Stimulated activated naive CD8-positive, alpha-beta T cell treated with anti-CD3 and anti-CD28 coated beads, Interleukin-15, amount 100 ng/mL, for 72 hours (primary cell): ENCODE data around the gene SBF2.
"Not testable (repeated sequence)": the region's sequence is repeated elsewhere in the genome, so short reads cannot be mapped to it uniquely, and the experiment has no call there.

ENCODE experiments used
- ATAC-seq: fragments of 150-1000 bp; cut with Tn5 transposase; 2 replicates; pipeline ENCODE4 v1.10.0; 2021; ENCODE audit warnings: mild to moderate bottlenecking, moderate library complexity
- DNase-seq, 2 donors: peaks; one replicate each; pipeline ENCODE4 v3.0.0; 2021 to 2022
- H3K27ac Mint-ChIP-seq, 2 donors: one replicate each; pipeline ENCODE4 v1.8.0; 2022; ENCODE audit warnings: mild to moderate bottlenecking in 2 of 2, mixed read lengths in 2 of 2, moderate library complexity in 2 of 2
- H3K27me3 Mint-ChIP-seq: one replicate; pipeline ENCODE4 v1.8.0; 2022; ENCODE audit warnings: mixed read lengths
- H3K4me1 Mint-ChIP-seq: one replicate; pipeline ENCODE4 v1.8.0; 2022; ENCODE audit warnings: mild to moderate bottlenecking, mixed read lengths
- H3K4me3 Mint-ChIP-seq, 2 donors: one replicate each; pipeline ENCODE4 v1.8.0; 2022; ENCODE audit warnings: mild to moderate bottlenecking in 2 of 2, mixed read lengths in 2 of 2, moderate library complexity in 1 of 2
- H3K9me3 Mint-ChIP-seq, 2 donors: one replicate each; pipeline ENCODE4 v1.8.0; 2022; ENCODE audit warnings: mixed read lengths in 2 of 2

SBF2 gene

GRCh38 chr11:9745411-9746211 lies 548.4 kb downstream of the SBF2 start:
- Mint-ChIP-seq H3K9me3 (no peaks in the 10 kb centered on the region), H3K27ac (no peak overlapping the region), H3K27me3 (no peaks in the 10 kb centered on the region), H3K4me1 (peaks cover 14% of the 10 kb centered on the region), H3K4me3 (no peak overlapping the region)
- no peak for DNase-seq
- no peak for ATAC-seq

- not testable (repeated sequence) for H3K27me3 Mint-ChIP-seq, DNase-seq, ATAC-seq, H3K27ac Mint-ChIP-seq, H3K4me3 Mint-ChIP-seq, H3K9me3 Mint-ChIP-seq
- peaks cover 10% of the 10 kb centered on the region for H3K4me1 Mint-ChIP-seq
Observed at GRCh38 chr11:9743512-9743911, 550.5 kb downstream of the SBF2 start.

DNA sequence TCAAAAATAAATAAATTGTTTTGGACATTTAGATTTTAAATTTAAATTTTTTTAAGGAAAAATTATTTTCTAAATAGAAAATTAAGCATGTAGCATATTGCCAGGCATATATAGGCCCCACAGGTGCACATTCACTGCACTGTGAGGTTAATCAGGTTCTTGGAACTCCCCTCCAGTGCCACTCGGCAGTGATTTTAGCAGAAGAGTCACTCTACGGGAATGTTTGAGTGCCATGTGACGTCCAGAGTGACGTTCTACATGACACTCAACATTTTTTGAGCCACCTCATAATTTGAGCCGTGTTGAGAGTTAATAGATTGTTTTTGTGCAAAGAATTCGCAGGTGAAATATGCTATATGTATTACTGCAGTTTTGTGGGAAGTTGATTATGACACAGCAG lies 552.8 kb downstream of the SBF2 start:
- no peak for DNase-seq

DNA sequence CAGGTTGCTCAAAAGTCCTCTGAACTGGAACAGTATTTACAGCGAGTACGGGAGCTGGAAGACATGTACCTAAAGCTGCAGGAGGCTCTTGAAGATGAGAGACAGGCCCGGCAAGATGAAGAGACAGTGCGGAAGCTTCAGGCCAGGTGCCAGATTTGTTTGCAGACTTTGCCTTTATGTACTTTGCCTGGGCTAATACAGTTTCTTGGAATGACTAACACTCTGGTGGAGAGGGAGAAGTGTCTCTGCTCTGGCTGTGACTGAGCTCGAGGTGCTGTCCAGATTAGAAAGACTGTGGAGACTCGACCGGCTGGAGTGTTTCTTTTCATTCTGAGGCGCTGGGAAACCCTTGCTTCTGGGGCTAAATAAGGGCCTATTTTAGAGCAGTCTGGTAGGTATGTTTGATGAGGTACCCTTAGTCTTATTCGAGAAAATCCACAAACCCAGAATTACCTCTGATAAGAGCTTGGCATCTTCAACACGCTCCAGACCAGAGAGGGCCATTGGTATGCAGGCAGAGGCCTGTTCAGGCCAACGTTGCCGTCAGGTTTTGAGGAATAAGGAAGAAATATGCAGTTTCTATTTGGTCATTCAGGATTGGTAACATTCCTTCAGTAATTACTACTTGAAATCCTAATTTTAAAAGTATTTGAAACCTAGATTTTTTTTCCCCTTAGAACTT lies 553.7 kb downstream of the SBF2 start:
- no peak for ATAC-seq
- H3K4me3 Mint-ChIP-seq: no peak overlapping the region
- H3K4me1 Mint-ChIP-seq: no peaks in the 10 kb centered on the region
- no peak overlapping the region for H3K27ac Mint-ChIP-seq
- no peak for DNase-seq
- peaks cover 13 to 16% of the 10 kb centered on the region in 2 donors for H3K9me3 Mint-ChIP-seq
- no peaks in the 10 kb centered on the region for H3K27me3 Mint-ChIP-seq

More for the DNA sequence above, 552.8 kb downstream of the SBF2 start:
- Mint-ChIP-seq H3K9me3 (peaks cover 7% of the 10 kb centered on the region in 2 donors), H3K4me1 (no peaks in the 10 kb centered on the region), H3K4me3 (no peak overlapping the region), H3K27me3 (no peaks in the 10 kb centered on the region), H3K27ac (no peak overlapping the region)
- no peak for ATAC-seq

- Mint-ChIP-seq H3K4me3 (no peak overlapping the region), H3K4me1 (no peaks in the 10 kb centered on the region), H3K27me3 (no peaks in the 10 kb centered on the region), H3K27ac (no peak overlapping the region), H3K9me3 (peaks cover 17 to 18% of the 10 kb centered on the region in 2 donors)
- DNase-seq (no peak), ATAC-seq (no peak)
Observed at GRCh38 chr11:9739123-9739900, 554.7 kb downstream of the SBF2 start.

GRCh38 chr11:9738707-9739106 lies 555.3 kb downstream of the SBF2 start:
- no peak for ATAC-seq
- Mint-ChIP-seq H3K27ac (no peak overlapping the region), H3K27me3 (no peaks in the 10 kb centered on the region), H3K9me3 (peaks cover 17 to 18% of the 10 kb centered on the region in 2 donors), H3K4me3 (no peak overlapping the region), H3K4me1 (no peaks in the 10 kb centered on the region)
- no peak for DNase-seq

GRCh38 chr11:9738116-9738515 lies 555.9 kb downstream of the SBF2 start:
- Mint-ChIP-seq H3K4me3 (no peak overlapping the region), H3K9me3 (peaks cover 17 to 18% of the 10 kb centered on the region in 2 donors), H3K27me3 (no peaks in the 10 kb centered on the region), H3K27ac (peak overlapping the region in 1 of 2 donors; percentile 66), H3K4me1 (no peaks in the 10 kb centered on the region)
- no peak for DNase-seq
- ATAC-seq: no peak

DNA sequence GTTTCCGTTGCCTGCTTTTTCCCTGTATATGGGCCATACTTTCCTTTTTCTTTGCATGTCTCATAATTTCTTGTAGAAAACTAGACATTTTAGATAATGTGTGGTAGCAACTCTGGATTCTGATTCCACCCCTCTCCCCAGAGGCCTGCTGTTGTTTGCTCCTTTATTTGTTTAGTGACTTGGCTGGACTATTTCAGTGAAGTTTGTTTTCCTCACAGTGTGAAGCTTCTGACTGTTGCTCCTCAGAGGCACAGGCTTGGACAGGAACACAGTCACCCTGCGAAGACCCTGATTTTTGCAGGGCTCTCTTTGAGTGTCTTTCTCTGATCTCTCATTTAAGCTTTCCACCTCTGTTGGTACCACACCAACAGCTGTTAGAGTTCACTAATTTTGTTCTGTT lies 557.7 kb downstream of the SBF2 start:
- H3K4me3 Mint-ChIP-seq: no peak overlapping the region

GRCh38 chr11:9735919-9736318 lies 558.1 kb downstream of the SBF2 start:
- Mint-ChIP-seq H3K27ac (no peak overlapping the region), H3K4me3 (no peak overlapping the region), H3K27me3 (no peaks in the 10 kb centered on the region), H3K9me3 (peaks cover 17 to 18% of the 10 kb centered on the region in 2 donors), H3K4me1 (no peaks in the 10 kb centered on the region)
- DNase-seq (no peak), ATAC-seq (no peak)

More for the DNA sequence above, 557.7 kb downstream of the SBF2 start:
- peaks cover 17 to 18% of the 10 kb centered on the region in 2 donors for H3K9me3 Mint-ChIP-seq
- H3K27ac Mint-ChIP-seq: no peak overlapping the region
- DNase-seq: no peak
- no peaks in the 10 kb centered on the region for H3K4me1 Mint-ChIP-seq
- ATAC-seq: no peak
- H3K27me3 Mint-ChIP-seq: no peaks in the 10 kb centered on the region

- H3K27me3 Mint-ChIP-seq: no peaks in the 10 kb centered on the region
- ATAC-seq: no peak
- H3K9me3 Mint-ChIP-seq: peaks cover 17 to 18% of the 10 kb centered on the region in 2 donors
- no peak overlapping the region for H3K27ac Mint-ChIP-seq
- no peak for DNase-seq
- H3K4me1 Mint-ChIP-seq: no peaks in the 10 kb centered on the region
- no peak overlapping the region for H3K4me3 Mint-ChIP-seq
Observed at GRCh38 chr11:9735236-9735635, 558.8 kb downstream of the SBF2 start.

DNA sequence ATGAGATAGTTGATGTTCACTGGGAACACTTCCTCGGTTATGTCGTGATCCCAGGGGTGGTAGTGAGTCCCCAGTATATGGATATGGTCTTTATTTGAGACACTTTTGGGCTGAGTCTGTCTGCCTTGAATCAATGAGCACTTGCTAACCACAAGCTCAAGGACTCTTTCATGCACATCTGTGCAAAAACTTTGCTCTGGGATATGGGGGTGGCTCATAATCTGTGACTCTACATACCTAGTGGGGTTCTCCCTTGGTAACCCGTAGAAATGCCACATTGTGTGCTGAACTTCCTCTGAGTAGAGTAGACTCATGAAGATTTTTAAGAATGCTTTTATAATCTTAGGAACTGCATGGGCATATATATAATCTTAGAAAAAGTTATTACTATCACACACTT lies 560.8 kb downstream of the SBF2 start:
- DNase-seq (no peak), ATAC-seq (no peak)
- no peak overlapping the region for H3K4me3 Mint-ChIP-seq
- H3K27me3 Mint-ChIP-seq: no peaks in the 10 kb centered on the region
- H3K9me3 Mint-ChIP-seq: peaks cover 17 to 18% of the 10 kb centered on the region in 2 donors
- H3K27ac Mint-ChIP-seq: no peak overlapping the region
- H3K4me1 Mint-ChIP-seq: no peaks in the 10 kb centered on the region

GRCh38 chr11:9732453-9732852 lies 561.6 kb downstream of the SBF2 start:
- H3K27ac Mint-ChIP-seq: no peak overlapping the region
- no peak overlapping the region for H3K4me3 Mint-ChIP-seq
- ATAC-seq (no peak), DNase-seq (no peak)
- peaks cover 17 to 18% of the 10 kb centered on the region in 2 donors for H3K9me3 Mint-ChIP-seq
- no peaks in the 10 kb centered on the region for H3K4me1 Mint-ChIP-seq
- no peaks in the 10 kb centered on the region for H3K27me3 Mint-ChIP-seq

DNA sequence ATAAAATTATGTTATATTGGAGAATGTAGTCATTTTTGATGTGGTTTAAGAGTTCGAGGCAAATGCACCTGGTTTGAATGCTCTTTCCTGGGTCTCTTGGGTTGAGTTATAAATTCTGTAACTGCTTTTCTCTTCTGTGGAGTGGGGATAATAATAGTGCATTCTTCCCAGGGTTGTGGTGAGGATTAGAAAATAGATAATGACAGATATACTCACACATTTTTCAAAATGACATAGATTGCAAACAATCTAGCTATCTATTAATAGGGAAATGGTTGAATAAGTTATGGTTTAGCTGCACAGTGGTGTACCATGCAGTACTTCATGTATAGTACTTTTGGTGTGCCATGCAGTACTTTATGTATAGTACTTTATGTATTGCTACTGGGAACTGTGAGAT lies 562.8 kb downstream of the SBF2 start:
- H3K4me3 Mint-ChIP-seq: no peak overlapping the region
- H3K4me1 Mint-ChIP-seq: no peaks in the 10 kb centered on the region
- H3K9me3 Mint-ChIP-seq: peaks cover 10 to 11% of the 10 kb centered on the region in 2 donors
- H3K27me3 Mint-ChIP-seq: no peaks in the 10 kb centered on the region
- no peak overlapping the region for H3K27ac Mint-ChIP-seq
- no peak for ATAC-seq
- no peak for DNase-seq
